Endodermal cell (in vitro differentiated cells): ENCODE data around the gene SPAG8. TPM values are rescaled to one million over a fixed set of nuclear protein-coding genes. Genes with fewer than 3 reads are reported as not detected.

Experiments
- DNase-seq: peaks from one replicate; pipeline ENCODE4 v3.0.0-alpha.2; 2017
- H3K27ac ChIP-seq: 2 replicates; pipeline ENCODE4 v1.5.1; 2013; ENCODE audit warnings: mild to moderate bottlenecking, low read depth, low read length, moderate library complexity
- H3K27me3 ChIP-seq: 2 replicates; pipeline ENCODE4 v1.6.1; 2013; ENCODE audit warnings: mild to moderate bottlenecking, low read length, moderate library complexity; ENCODE audit not compliant: insufficient read depth, control insufficient read depth, poor library complexity, severe bottlenecking
- H3K36me3 ChIP-seq: 2 replicates; pipeline ENCODE4 v1.7.0; 2013; ENCODE audit warnings: mild to moderate bottlenecking, low read length, moderate library complexity; ENCODE audit not compliant: control insufficient read depth, insufficient read depth
- H3K4me1 ChIP-seq: one replicate; pipeline ENCODE4 v1.7.0; 2013; ENCODE audit warnings: low read length; ENCODE audit not compliant: control insufficient read depth, insufficient read depth
- H3K4me3 ChIP-seq: 2 replicates; pipeline ENCODE4 v1.5.1; 2013; ENCODE audit warnings: mild to moderate bottlenecking, low read length, moderate library complexity
- H3K9ac ChIP-seq: 2 replicates; pipeline ENCODE4 v1.6.1; 2013; ENCODE audit warnings: mild to moderate bottlenecking, low read length, moderate library complexity; ENCODE audit not compliant: poor library complexity, severe bottlenecking; ENCODE audit errors: extremely low read depth
- H3K9me3 ChIP-seq: 2 replicates; pipeline ENCODE4 v1.6.1; 2013; ENCODE audit warnings: mild to moderate bottlenecking, low read length, moderate library complexity; ENCODE audit not compliant: control insufficient read depth
- H3K27ac Mint-ChIP-seq: 2 replicates; pipeline ENCODE4 v1.8.0; 2020; ENCODE audit warnings: mixed read lengths
- H3K27me3 Mint-ChIP-seq: 2 replicates; pipeline ENCODE4 v1.8.0; 2021; ENCODE audit warnings: mild to moderate bottlenecking, mixed read lengths; ENCODE audit not compliant: insufficient read depth
- H3K36me3 Mint-ChIP-seq: 2 replicates; pipeline ENCODE4 v1.8.0; 2020; ENCODE audit warnings: low read depth, mixed read lengths
- H3K4me1 Mint-ChIP-seq: 2 replicates; pipeline ENCODE4 v1.8.0; 2020; ENCODE audit warnings: mixed read lengths
- H3K4me3 Mint-ChIP-seq: 2 replicates; pipeline ENCODE4 v1.8.0; 2020; ENCODE audit warnings: mild to moderate bottlenecking, moderate library complexity, mixed read lengths
- H3K9me3 Mint-ChIP-seq: 2 replicates; pipeline ENCODE4 v1.8.0; 2020; ENCODE audit warnings: mild to moderate bottlenecking, mixed read lengths
- CTCF ChIP-seq: fragments of 200-600 bp; sonication (generic); conservative IDR thresholded peaks from 2 replicates; pipeline ENCODE4 v1.5.0; 2021; ENCODE audit warnings: antibody characterized with exemption, mild to moderate bottlenecking
- WGBS, 2 experiments: methylation state at CpG; one replicate each; pipeline versions ENCODE4 v1.1.5 to v1.1.7; 2013; ENCODE audit warnings: missing lambda C conversion rate in 2 of 2, mixed read lengths in 1 of 2; ENCODE audit not compliant: insufficient coverage in 1 of 2, insufficient read length in 1 of 2; 5-methylcytosine and 5-hydroxymethylcytosine counted together
- total RNA-seq, 2 donors: library from RNA; stranded (reverse); fragmentation: NEBNext Ultra II Directional in 1 of 2; extraction: Animal tissue kit (Norgen Biotek cat#: 25700) in 1 of 2; gene quantifications; 2 replicates in 1 of 2; 3 replicates in 1 of 2; pipeline ENCODE4 v1.2.1, GENCODE V29; 2021

SPAG8 gene
- total RNA-seq, 2 donors from 2014 or later: 1.2 to 1.4 TPM

GRCh38 chr9:35791297-35791921, 20.7 kb downstream of the SPAG8 start, which contains the start of gene NPR2:
Gene NPR2, plus strand, starts transcription at chr9:35791591. Its CDS starts 818 bp downstream, at chr9:35792409.
- Histone ChIP-seq H3K27me3 (no peaks in the 10 kb centered on the region), H3K9me3 (no peaks in the 10 kb centered on the region), H3K9ac (no peak within 1 kb of the TSS), H3K4me1 (peaks cover 7% of the 10 kb centered on the region), H3K27ac (peak within 1 kb of the TSS; percentile 59), H3K4me3 (no peak within 1 kb of the TSS), H3K36me3 (no peaks in the 10 kb centered on the region)
- no peaks in the 10 kb centered on the region for H3K9me3 Mint-ChIP-seq
- H3K4me3 Mint-ChIP-seq: peak within 1 kb of the TSS; percentile 65
- DNase-seq: peak; percentile 79
- H3K4me1 Mint-ChIP-seq: peaks cover 12% of the 10 kb centered on the region
- WGBS, 2 experiments: 2 to 7% methylated on average over 11 to 54 of the region's 64 CpGs
- peaks cover 11% of the 10 kb centered on the region for H3K36me3 Mint-ChIP-seq
- peak within 1 kb of the TSS; percentile 61 for H3K27ac Mint-ChIP-seq
- peaks cover 5% of the 10 kb centered on the region for H3K27me3 Mint-ChIP-seq
- TF ChIP-seq CTCF: no peak

- H3K27me3 ChIP-seq: no peaks in the 10 kb centered on the region
- DNase-seq: peak; percentile 86
- H3K4me3 Mint-ChIP-seq: peak overlapping the region; percentile 65
- H3K27ac ChIP-seq: peak overlapping the region; percentile 59
- H3K9me3 Mint-ChIP-seq: no peaks in the 10 kb centered on the region
- peaks cover 12% of the 10 kb centered on the region for H3K4me1 Mint-ChIP-seq
- peak; percentile 87 for TF ChIP-seq CTCF
- no peaks in the 10 kb centered on the region for H3K36me3 ChIP-seq
- peaks cover 7% of the 10 kb centered on the region for H3K4me1 ChIP-seq
- WGBS, 2 experiments: 47 to 59% methylated on average over 22 to 37 of the region's 37 CpGs
- H3K27me3 Mint-ChIP-seq: peaks cover 5% of the 10 kb centered on the region
- H3K36me3 Mint-ChIP-seq: peaks cover 19% of the 10 kb centered on the region
- H3K9me3 ChIP-seq: no peaks in the 10 kb centered on the region
- no peak overlapping the region for H3K4me3 ChIP-seq
- H3K27ac Mint-ChIP-seq: peak overlapping the region; percentile 61
- H3K9ac ChIP-seq: no peak overlapping the region
Measured at GRCh38 chr9:35790385-35791296, 21.4 kb downstream of the SPAG8 start.

- Histone ChIP-seq H3K27me3 (no peaks in the 10 kb centered on the region), H3K4me3 (no peak overlapping the region), H3K4me1 (peaks cover 7% of the 10 kb centered on the region), H3K9ac (no peak overlapping the region), H3K27ac (no peak overlapping the region), H3K36me3 (no peaks in the 10 kb centered on the region), H3K9me3 (no peaks in the 10 kb centered on the region)
- 40 to 49% methylated on average over 4 of the region's 4 CpGs for WGBS, 2 experiments
- peaks cover 5% of the 10 kb centered on the region for H3K27me3 Mint-ChIP-seq
- no peak for DNase-seq
- H3K4me1 Mint-ChIP-seq: peaks cover 12% of the 10 kb centered on the region
- H3K36me3 Mint-ChIP-seq: peaks cover 20% of the 10 kb centered on the region
- H3K27ac Mint-ChIP-seq: no peak overlapping the region
- no peak for TF ChIP-seq CTCF
- H3K4me3 Mint-ChIP-seq: no peak overlapping the region
- no peaks in the 10 kb centered on the region for H3K9me3 Mint-ChIP-seq
Measured at GRCh38 chr9:35790025-35790384, 22.1 kb downstream of the SPAG8 start.
